Measurements from ENCODE around the gene ALDH1A1. TPM values are rescaled to one million over a fixed set of nuclear protein-coding genes. Genes with fewer than 3 reads are reported as not detected.
A peak's percentile ranks its signal among the peaks of the same experiment; 100 is the strongest.
"Not testable (repeated sequence)": the region's sequence is repeated elsewhere in the genome, so short reads cannot be mapped to it uniquely, and the experiment has no call there.

Gene ALDH1A1
- total RNA-seq, 1 experiment from 2014 or later, result 4.4 TPM

DNA sequence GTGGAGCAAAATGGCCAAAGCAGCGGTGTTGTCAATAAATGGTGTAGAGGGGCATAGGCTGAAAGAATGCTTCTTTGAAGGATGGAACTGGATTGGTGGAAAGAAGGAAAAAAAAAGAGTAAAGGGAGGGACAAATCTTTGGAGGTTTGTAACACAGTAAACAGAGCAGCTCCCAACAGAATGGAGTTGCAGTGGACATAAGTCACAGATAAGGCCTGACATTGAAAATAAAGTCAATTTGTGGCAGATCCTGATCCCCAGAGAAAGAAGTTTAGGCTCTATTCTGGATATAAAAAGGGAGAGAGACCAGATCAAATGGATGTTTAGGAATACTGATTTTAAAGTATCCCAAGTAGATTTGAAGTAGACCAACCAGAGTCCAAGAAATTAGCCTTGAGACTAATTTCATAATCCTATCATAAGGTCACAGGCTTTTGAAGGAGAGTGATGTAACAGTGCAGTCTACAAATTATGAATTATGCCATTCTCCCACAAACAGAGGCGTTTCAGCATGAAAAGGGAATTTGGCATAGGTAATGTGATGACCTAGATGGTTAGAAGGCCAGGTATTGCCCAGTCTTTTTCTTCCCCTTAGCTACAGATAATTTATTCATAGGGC lies 8.9 kb downstream of the ALDH1A1 start:
- DNase-seq (ENCODE audit: low spot score), result no peak

- no peak for DNase-seq (ENCODE audit: low spot score)
Observed at GRCh38 chr9:72942451-72942850, 10.4 kb downstream of the ALDH1A1 start.

- not testable (repeated sequence) for DNase-seq (ENCODE audit: low spot score)
Observed at GRCh38 chr9:72939581-72939980, 13.3 kb downstream of the ALDH1A1 start.

DNA sequence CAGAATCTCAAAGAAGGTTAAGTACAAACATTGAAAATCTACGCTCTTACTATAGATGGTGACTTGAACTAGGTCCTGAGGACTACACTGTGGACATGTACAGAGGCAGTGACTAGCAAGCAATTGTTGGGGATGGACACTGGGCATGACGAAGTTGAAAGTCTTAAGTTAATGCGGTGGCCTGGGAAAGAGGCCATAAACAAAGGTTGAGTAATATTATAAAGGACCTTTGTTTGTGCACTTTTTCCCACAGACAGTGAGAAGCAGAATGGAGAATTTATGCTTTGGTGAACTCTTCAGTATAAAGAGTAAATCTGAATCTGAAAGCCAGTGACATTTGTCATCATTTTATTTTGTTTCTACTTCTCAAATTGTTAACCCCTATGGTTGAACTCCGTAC lies 15.3 kb downstream of the ALDH1A1 start:
- DNase-seq (ENCODE audit: low spot score), result peak; percentile 36

- no peak for DNase-seq (ENCODE audit: low spot score)
Observed at GRCh38 chr9:72936679-72937078, 16.2 kb downstream of the ALDH1A1 start.

GRCh38 chr9:72936266-72936665 lies 16.6 kb downstream of the ALDH1A1 start:
- DNase-seq (ENCODE audit: low spot score), result no peak

- DNase-seq (ENCODE audit: low spot score), result no peak
Observed at GRCh38 chr9:72935595-72935994, 17.3 kb downstream of the ALDH1A1 start.

DNA sequence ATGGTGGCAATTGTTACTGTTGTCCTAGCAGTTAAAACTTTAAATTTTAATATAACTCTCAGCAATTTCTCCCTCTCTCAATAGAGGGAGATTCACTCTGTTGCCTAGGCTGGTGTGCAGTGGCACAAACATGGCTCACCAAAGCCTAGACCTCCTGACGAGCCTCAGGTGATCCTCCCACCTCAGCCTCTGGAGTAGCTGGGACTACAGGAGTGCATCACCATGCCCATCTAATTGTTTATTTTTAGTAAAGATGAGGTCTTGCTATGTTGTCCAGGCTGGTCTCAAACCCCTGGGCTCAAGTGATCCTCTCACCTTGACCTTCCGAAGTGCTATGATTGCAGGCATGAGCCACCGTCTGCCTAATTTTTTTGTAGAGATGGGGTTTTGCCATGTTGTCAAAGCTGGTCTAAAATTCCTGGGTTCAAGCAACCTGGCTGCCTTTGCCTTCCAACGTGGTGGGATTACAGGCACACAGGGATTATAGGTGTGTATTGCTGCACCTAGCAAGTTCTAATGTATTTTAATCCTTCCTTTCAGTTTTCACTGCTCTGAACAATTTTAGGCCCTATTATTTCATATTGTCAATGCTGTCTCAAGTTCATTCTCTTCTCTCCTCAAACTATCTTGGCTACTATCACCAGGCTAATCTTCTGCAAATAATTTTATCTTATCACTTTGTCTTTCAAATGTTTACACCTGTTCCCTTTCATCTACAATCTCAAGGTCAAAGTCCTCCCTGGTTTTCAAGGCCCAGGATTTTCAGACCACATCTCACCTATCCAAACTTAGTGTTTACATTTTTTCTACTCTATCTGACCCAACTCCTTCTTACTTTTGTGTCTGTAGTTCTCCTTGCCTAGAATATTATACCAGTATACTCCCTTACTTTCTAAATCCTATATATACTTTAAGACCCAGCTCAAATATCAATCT lies 18.9 kb downstream of the ALDH1A1 start:
- DNase-seq (ENCODE audit: low spot score), result no peak

DNA sequence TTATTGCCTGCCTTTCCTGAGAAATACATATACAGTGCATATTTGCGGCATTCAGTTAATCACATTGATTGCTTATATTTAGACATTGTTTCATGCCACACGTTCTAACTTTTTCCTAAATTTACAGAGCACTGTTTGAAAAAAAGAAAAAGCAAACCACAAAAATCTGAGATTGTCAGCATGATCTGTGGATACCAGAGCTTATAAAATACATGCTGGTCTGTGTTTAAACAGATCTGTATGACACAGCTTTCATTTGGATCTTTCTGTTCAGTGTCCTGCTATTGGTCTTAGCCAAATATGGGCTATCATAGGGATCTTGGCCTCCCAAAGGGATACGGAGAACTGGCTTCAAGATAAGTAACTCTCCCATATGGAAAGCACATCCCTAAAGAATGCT lies 20.2 kb downstream of the ALDH1A1 start:
- DNase-seq (ENCODE audit: low spot score), result no peak

GRCh38 chr9:72931897-72932296 lies 21.0 kb downstream of the ALDH1A1 start:
- DNase-seq (ENCODE audit: low spot score), result no peak

GRCh38 chr9:72931437-72931836 lies 21.4 kb downstream of the ALDH1A1 start:
- DNase-seq (ENCODE audit: low spot score), result no peak

DNA sequence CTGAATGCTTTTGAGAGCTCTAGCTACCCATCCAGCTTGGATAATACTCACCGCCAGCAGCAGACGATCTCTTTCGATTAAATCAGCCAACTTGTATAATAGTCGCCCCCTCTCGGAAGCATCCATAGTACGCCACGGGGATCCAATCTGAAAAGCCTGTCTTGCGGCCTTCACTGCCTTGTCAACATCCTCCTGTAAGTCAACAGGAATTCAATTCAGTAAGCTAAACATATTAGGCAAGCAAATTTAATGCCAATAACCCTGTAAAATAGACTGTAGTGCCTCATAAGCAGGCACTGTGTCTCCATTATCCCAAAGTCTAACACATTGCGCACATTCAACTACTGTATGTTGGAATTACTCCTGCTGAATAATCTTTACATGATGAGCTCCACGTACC lies 22.0 kb downstream of the ALDH1A1 start:
- DNase-seq (ENCODE audit: low spot score), result no peak

- no peak for DNase-seq (ENCODE audit: low spot score)
Observed at GRCh38 chr9:72929542-72929941, 23.3 kb downstream of the ALDH1A1 start.

DNA sequence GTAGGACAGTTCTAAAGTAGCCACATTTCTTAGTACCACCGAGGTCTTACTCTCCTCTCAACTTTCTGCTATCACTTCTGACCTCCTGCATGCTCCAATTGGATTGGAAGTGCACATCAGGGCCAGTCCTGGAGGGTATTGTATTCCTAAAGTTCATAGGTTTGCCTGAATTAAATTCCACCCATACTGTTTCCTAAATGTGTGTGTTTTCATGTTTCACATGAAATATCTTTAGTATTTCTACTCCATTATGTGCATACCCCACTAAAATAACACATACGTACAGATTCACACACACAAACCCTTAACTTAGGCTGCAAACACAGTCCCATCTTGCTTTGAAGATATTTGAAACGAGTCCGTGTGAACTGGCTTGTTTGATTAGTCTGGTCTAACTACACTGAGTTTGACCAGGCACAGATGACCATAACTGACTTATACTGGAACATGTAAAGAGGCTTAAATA lies 24.8 kb downstream of the ALDH1A1 start:
- DNase-seq (ENCODE audit: low spot score), result no peak

- no peak for DNase-seq (ENCODE audit: low spot score)
Observed at GRCh38 chr9:72926506-72926905, 26.3 kb downstream of the ALDH1A1 start.

DNA sequence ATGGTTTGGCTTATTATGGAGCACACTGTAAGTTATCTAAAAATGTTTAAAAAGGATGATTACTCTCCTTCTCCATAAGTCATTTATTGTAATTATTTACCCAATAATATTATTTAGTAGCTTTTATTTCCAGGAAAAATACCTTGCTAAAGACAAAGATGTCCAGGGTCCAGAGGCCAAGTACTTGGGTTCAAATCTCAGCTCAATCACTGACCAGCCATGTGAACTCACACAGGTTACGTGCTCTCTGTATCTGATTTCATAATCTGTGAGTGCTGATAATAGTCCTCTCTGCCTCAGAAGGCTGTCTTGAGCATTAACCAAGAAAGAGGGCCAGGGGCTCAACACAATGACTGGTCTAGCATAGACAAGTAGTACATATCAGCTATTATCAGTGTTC lies 27.0 kb downstream of the ALDH1A1 start:
- no peak for DNase-seq (ENCODE audit: low spot score)

DNA sequence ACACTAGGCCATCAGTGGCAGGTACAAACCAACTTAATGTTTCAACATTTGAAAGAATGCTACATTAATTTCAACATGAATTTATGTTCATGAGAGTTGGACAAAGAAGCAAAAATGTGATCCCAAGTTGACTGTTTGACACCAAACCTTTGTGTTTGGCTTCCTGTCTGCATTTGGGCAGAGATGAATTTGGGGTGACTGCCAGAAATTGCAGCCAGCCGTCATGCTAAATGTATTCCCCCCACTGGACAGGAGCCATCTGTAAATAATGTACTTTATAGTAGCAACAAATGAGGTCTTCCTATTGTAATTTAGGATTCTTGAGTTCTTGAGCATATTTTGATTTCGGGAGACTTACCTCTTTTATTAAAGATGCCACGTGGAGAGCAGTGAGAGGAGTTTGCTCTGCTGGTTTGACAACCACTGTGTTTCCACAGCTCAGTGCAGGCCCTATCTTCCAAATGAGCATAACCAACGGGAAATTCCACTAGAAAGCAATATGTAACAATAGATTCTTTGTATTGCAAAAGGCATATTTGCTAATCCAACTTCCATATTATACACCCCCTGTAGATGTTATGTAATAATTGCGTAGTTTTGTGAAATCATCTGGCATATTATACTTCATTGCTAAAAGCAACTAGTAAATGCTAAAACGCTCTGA lies 27.6 kb downstream of the ALDH1A1 start:
- DNase-seq (ENCODE audit: low spot score), result no peak

DNA sequence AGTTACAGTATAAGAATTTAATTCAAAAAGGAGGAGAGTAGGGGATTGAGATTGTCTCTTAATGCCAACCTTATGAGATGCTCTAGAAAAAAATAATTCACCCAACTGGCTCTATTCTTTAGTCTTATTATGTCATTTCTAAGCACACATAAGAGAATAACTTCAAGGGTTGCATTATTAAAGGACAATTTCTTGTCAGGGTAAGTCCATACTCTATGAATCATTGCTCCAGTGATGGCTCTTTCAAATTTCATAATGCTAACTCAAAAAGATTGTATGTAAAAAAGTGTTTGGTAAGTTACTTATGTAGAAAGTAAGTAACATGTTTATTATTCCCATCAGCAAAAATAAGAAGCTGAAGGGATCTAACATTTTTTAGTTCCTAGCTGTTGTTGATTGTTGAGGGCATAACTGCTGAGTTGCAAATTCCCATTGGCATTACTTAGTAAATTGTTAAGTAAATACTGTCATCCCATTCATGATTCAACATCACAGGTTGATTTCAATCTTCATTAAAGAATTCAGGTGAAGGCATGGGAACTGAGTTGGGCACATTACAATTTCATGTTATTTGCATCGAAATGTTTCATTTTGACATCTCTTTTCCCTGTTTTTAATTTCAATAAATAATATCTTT lies 28.6 kb downstream of the ALDH1A1 start:
- DNase-seq (ENCODE audit: low spot score), result no peak

DNA sequence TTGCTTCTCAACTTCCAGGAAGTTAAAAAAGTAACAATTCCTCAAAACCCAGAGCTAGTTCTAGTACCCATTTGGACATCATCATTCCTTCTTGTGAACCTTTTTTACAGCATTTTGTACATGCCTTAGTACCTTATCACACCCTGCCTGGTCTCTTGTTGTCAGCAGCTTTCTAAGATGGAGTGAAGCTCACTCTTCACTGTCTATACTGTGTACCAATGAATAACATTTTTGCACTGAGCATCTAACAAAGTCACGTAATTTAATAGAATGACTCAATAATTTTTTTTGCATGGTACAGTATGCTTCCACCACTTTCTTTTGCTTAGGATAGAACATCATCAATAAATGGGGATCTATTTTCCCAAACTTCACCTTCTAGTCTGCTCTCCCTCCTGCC lies 29.8 kb downstream of the ALDH1A1 start:
- no peak for DNase-seq (ENCODE audit: low spot score)

DNA sequence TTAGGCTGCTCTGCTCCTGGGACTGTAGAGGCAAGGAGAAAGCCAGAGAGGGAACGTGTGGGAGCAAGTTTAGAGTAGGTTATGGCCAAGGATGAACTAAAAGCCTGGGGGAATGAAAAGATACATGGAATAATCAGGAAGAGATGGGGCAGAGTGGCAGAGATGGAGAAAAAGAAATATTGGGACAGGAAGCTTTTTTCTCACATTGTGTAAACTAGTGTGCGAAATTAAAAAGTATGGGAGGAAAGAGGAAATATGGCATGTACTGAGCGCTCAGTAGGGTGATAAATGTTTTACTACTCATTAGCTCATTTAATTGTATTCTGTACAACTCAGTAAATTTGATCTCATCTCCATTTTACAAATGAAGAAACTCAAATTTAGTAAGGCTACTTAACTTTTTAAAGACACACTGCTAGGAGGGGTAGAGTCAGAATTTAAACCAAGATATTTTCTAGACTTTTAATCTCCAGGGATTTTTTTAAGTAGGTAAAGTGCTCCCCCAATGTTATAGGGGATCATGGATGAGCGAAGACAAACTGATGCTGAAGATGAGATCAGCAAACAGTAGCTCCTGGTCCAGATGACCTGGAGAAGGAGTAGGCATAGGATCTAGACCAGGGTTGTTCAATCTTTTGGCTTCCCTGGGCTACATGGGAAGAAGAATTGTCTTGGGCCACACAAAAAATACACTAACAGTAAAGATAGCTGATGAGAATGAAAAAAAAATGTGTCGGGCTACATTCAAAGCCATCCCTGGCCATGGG lies 30.8 kb downstream of the ALDH1A1 start:
- DNase-seq (ENCODE audit: low spot score), result no peak

GRCh38 chr9:72919246-72919945 lies 33.5 kb downstream of the ALDH1A1 start:
- no peak for DNase-seq (ENCODE audit: low spot score)
